ENCODE data around the gene VENTX. TPM values are rescaled to one million over a fixed set of nuclear protein-coding genes. Genes with fewer than 3 reads are reported as not detected.

The VENTX gene
- total RNA-seq, 1 donor = not detected

GRCh38 chr10:133207041-133207600 is 30.5 kb upstream of the VENTX start:
- TF ChIP-seq, protein P1, sequence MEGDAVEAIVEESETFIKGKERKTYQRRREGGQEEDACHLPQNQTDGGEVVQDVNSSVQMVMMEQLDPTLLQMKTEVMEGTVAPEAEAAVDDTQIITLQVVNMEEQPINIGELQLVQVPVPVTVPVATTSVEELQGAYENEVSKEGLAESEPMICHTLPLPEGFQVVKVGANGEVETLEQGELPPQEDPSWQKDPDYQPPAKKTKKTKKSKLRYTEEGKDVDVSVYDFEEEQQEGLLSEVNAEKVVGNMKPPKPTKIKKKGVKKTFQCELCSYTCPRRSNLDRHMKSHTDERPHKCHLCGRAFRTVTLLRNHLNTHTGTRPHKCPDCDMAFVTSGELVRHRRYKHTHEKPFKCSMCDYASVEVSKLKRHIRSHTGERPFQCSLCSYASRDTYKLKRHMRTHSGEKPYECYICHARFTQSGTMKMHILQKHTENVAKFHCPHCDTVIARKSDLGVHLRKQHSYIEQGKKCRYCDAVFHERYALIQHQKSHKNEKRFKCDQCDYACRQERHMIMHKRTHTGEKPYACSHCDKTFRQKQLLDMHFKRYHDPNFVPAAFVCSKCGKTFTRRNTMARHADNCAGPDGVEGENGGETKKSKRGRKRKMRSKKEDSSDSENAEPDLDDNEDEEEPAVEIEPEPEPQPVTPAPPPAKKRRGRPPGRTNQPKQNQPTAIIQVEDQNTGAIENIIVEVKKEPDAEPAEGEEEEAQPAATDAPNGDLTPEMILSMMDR (IDR thresholded peaks at IDR 0.05; ENCODE audit: insufficient read depth, low read length) = no peak
- H3K4me3 ChIP-seq (ENCODE audit: low read depth, low read length) = no peak overlapping the region
- no peak for DNase-seq (ENCODE audit: low read depth)

DNA sequence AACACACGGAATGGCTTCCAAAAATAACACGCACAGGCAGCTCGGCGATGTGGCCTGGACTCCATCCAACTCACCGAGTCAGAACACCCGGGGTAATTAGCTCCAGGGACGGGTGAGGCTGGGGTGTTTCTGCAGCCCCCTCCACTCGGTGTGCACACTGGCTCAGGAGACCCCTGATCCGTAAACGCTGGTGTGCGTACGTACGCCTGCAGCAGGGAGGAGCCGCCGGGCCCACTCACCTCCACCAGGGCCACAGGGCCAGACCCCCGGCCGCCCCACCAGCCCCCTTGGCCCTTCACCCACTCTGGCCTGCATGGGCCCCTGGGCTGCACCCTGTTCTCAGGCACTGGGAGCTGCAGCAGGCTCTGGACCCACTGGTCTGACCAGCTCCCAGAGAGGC is 30.0 kb upstream of the VENTX start:
- no peak for DNase-seq (ENCODE audit: low read depth)
- no peak overlapping the region for H3K4me3 ChIP-seq (ENCODE audit: low read depth, low read length)
- TF ChIP-seq, protein P1 (IDR thresholded peaks at IDR 0.05; ENCODE audit: insufficient read depth, low read length) = no peak

DNA sequence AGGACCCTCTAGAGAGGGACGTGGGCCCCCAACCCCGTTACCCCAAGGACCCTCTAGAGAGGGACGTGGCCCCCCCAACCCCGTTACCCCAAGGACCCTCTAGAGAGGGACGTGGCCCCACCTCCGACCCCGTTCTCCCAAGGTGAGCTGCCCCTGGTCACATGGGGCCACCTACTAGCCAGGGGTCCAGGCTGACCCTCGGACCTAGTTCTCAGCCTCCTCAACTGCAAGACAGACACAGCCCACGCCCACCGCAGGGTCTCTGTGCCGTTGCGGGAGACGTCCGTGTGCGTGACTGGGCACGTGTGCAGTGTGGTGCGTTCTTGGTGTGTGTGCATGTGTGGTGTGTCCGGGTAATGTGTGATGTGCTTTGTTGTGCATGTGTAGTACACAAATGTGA is 29.2 kb upstream of the VENTX start:
- no peak overlapping the region for H3K4me3 ChIP-seq (ENCODE audit: low read depth, low read length)
- DNase-seq (ENCODE audit: low read depth) = no peak
- TF ChIP-seq, protein P1 (IDR thresholded peaks at IDR 0.05; ENCODE audit: insufficient read depth, low read length) = no peak

- TF ChIP-seq, protein P1 (IDR thresholded peaks at IDR 0.05; ENCODE audit: insufficient read depth, low read length) = no peak
- H3K4me3 ChIP-seq (ENCODE audit: low read depth, low read length) = no peak overlapping the region
- DNase-seq (ENCODE audit: low read depth) = no peak
These were observed 28.5 kb upstream of the VENTX start for GRCh38 chr10:133209117-133209516.

GRCh38 chr10:133209641-133210040 is 28.0 kb upstream of the VENTX start:
- no peak for DNase-seq (ENCODE audit: low read depth)
- TF ChIP-seq, protein P1 (IDR thresholded peaks at IDR 0.05; ENCODE audit: insufficient read depth, low read length) = no peak
- no peak overlapping the region for H3K4me3 ChIP-seq (ENCODE audit: low read depth, low read length)

GRCh38 chr10:133210398-133211140 is 27.1 kb upstream of the VENTX start:
- TF ChIP-seq, protein P1 (IDR thresholded peaks at IDR 0.05; ENCODE audit: insufficient read depth, low read length) = no peak
- no peak overlapping the region for H3K4me3 ChIP-seq (ENCODE audit: low read depth, low read length)
- DNase-seq (ENCODE audit: low read depth) = no peak
